MM.1S (cell line): ENCODE data around the gene ITM2A.

ENCODE experiments used
- EZH2phosphoT487 ChIP-seq: fragments of 300-600 bp; sonication (generic); IDR thresholded peaks from 2 replicates; pipeline ENCODE4 v1.6.1; 2018; ENCODE audit warnings: antibody characterized with exemption, low read length
- TF ChIP-seq, protein P1 (sequence below): fragments of 300-600 bp; sonication (generic); IDR thresholded peaks from 2 replicates; pipeline ENCODE4 v1.5.1; 2016; ENCODE audit warnings: antibody characterized with exemption, low read length, mixed read lengths

DNA sequence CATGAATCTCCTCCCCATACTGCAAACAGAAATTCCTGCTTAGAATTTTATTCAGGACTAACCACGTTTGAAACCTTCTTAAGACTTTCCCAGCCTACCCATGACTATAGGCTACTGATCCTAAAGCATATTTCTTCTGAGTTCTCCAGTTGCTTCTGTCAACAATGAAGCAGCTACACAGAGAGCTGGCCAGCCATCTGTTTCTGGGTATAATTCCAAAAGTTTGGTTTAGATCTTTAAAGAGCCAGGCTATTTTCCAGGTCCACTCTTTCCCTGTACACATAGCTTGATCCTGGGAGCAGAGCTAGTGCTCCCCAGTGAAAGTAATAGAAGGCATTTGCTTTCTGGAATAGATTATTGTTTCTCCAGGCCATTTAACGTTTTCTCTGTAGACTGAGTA lies 4.0 kb upstream of the ITM2A start:
- no peak for TF ChIP-seq EZH2phosphoT487
- TF ChIP-seq, protein P1, sequence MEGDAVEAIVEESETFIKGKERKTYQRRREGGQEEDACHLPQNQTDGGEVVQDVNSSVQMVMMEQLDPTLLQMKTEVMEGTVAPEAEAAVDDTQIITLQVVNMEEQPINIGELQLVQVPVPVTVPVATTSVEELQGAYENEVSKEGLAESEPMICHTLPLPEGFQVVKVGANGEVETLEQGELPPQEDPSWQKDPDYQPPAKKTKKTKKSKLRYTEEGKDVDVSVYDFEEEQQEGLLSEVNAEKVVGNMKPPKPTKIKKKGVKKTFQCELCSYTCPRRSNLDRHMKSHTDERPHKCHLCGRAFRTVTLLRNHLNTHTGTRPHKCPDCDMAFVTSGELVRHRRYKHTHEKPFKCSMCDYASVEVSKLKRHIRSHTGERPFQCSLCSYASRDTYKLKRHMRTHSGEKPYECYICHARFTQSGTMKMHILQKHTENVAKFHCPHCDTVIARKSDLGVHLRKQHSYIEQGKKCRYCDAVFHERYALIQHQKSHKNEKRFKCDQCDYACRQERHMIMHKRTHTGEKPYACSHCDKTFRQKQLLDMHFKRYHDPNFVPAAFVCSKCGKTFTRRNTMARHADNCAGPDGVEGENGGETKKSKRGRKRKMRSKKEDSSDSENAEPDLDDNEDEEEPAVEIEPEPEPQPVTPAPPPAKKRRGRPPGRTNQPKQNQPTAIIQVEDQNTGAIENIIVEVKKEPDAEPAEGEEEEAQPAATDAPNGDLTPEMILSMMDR, result no peak
